Measurements from ENCODE around the gene PDGFA. TPM values are rescaled to one million over a fixed set of nuclear protein-coding genes. Genes with fewer than 3 reads are reported as not detected.

Gene PDGFA
- polyA plus RNA-seq, 1 donor (not counting 4 experiments of a cell fraction or from before 2014, with no cell fraction given): 14.8 TPM

DNA sequence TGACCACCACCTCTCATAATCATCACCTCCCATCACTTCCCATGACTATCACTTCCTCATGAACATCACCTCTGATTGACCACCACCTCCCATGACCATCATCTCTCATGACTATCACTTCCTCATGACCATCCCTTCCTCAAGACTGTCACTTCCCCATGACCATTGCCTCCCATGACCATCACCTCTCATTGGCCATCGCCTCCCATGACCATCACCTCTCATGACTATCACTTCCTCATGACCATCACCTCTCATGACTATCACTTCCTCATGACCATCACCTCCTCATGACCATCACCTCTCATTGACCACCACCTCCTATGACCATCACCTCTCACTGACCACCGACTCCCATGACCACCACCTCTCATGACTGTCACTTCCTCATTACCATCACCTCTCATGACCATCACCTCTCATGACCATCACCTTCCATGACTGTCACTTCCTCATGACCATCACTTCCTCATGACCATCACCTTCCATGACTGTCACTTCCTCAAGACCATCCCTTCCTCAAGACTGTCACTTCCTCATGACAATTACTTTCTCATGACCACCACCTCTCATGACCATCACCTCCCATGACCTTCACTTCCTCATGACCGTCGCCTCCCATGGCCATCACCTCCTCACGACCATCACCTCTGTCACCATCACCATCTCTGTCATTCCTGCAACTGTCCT lies 51.6 kb downstream of the PDGFA start:
- Histone ChIP-seq H3K36me3 (ENCODE audit: control insufficient read depth in 2 of 2, extremely low read depth in 1 of 2, insufficient read depth in 2 of 2, low read length in 2 of 2) (no peaks in the 10 kb centered on the region), H3K4me2 (ENCODE audit: control insufficient read depth, extremely low read depth, insufficient read depth, low read depth, low read length) (no peak overlapping the region), H3K4me3 (ENCODE audit: control insufficient read depth in 2 of 3, extremely low read depth in 1 of 3, insufficient read depth in 2 of 3, low read depth in 1 of 3, low read length in 3 of 3) (no peak overlapping the region), H3K27me3 (ENCODE audit: control insufficient read depth, extremely low read depth, insufficient read depth, low read length) (peaks cover 22% of the 10 kb centered on the region), H4K20me1 (ENCODE audit: control insufficient read depth, extremely low read depth, insufficient read depth, low read length) (no peaks in the 10 kb centered on the region), H2AFZ (ENCODE audit: control insufficient read depth, low read length) (no peak overlapping the region), H3K9me1 (ENCODE audit: control insufficient read depth, extremely low read depth, insufficient read depth, low read length) (no peaks in the 10 kb centered on the region), H3K79me2 (ENCODE audit: control insufficient read depth, insufficient read depth, low read length) (no peaks in the 10 kb centered on the region), H3K27ac (ENCODE audit: control insufficient read depth, insufficient read depth, low read length) (no peak overlapping the region), H3K9me3 (ENCODE audit: control insufficient read depth, low read depth, low read length) (no peaks in the 10 kb centered on the region), H3K9ac (ENCODE audit: control insufficient read depth, extremely low read depth, insufficient read depth, low read length) (no peak overlapping the region), H3K4me1 (ENCODE audit: control insufficient read depth, extremely low read depth, insufficient read depth, low read length) (peaks cover 14% of the 10 kb centered on the region)
- dilution Hi-C loops (cut with MboI; ENCODE audit: extremely low pct_ligation_motif_present, low sequenced_read_pairs): no loop called here
- no peak for FAIRE-seq
- TF ChIP-seq EZH2 (IDR thresholded peaks at IDR 0.05; ENCODE audit: low read length): no peak
- TF ChIP-seq, protein P1, sequence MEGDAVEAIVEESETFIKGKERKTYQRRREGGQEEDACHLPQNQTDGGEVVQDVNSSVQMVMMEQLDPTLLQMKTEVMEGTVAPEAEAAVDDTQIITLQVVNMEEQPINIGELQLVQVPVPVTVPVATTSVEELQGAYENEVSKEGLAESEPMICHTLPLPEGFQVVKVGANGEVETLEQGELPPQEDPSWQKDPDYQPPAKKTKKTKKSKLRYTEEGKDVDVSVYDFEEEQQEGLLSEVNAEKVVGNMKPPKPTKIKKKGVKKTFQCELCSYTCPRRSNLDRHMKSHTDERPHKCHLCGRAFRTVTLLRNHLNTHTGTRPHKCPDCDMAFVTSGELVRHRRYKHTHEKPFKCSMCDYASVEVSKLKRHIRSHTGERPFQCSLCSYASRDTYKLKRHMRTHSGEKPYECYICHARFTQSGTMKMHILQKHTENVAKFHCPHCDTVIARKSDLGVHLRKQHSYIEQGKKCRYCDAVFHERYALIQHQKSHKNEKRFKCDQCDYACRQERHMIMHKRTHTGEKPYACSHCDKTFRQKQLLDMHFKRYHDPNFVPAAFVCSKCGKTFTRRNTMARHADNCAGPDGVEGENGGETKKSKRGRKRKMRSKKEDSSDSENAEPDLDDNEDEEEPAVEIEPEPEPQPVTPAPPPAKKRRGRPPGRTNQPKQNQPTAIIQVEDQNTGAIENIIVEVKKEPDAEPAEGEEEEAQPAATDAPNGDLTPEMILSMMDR (optimal IDR thresholded peaks at IDR 0.05 in 1 of 3, IDR thresholded peaks at IDR 0.05 in 1 of 3, conservative IDR thresholded peaks at IDR 0.05 in 1 of 3; ENCODE audit: extremely low read depth in 1 of 3, insufficient read depth in 2 of 3, low read length in 3 of 3): no peak
- DNase-seq (ENCODE audit: low read depth, low spot score): no peak

DNA sequence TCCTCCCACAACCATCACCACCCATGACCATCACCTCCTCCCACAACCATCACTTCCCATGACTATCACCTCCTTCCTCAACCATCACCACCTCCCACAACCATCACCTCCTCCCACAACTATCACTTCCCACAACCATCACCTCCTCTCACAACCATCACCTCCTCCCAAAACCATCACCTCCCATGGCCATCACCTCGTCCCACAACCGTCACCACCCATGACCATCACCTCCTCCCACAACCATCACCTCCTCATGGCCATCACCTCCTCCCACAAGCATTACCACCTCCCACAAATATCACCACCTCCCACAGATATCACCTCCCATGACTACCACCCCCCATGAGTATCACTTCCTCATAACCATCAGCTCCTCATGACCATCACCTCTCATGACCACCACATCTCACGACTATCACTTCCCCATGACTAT lies 52.2 kb downstream of the PDGFA start:
- Histone ChIP-seq H3K27me3 (ENCODE audit: control insufficient read depth, extremely low read depth, insufficient read depth, low read length) (peaks cover 22% of the 10 kb centered on the region), H3K4me2 (ENCODE audit: control insufficient read depth, extremely low read depth, insufficient read depth, low read depth, low read length) (no peak overlapping the region), H2AFZ (ENCODE audit: control insufficient read depth, low read length) (no peak overlapping the region), H4K20me1 (ENCODE audit: control insufficient read depth, extremely low read depth, insufficient read depth, low read length) (no peaks in the 10 kb centered on the region), H3K4me1 (ENCODE audit: control insufficient read depth, extremely low read depth, insufficient read depth, low read length) (peaks cover 13% of the 10 kb centered on the region), H3K9me1 (ENCODE audit: control insufficient read depth, extremely low read depth, insufficient read depth, low read length) (no peaks in the 10 kb centered on the region), H3K79me2 (ENCODE audit: control insufficient read depth, insufficient read depth, low read length) (no peaks in the 10 kb centered on the region), H3K36me3 (ENCODE audit: control insufficient read depth in 2 of 2, extremely low read depth in 1 of 2, insufficient read depth in 2 of 2, low read length in 2 of 2) (no peaks in the 10 kb centered on the region), H3K27ac (ENCODE audit: control insufficient read depth, insufficient read depth, low read length) (no peak overlapping the region), H3K9me3 (ENCODE audit: control insufficient read depth, low read depth, low read length) (no peaks in the 10 kb centered on the region), H3K9ac (ENCODE audit: control insufficient read depth, extremely low read depth, insufficient read depth, low read length) (no peak overlapping the region), H3K4me3 (ENCODE audit: control insufficient read depth in 2 of 3, extremely low read depth in 1 of 3, insufficient read depth in 2 of 3, low read depth in 1 of 3, low read length in 3 of 3) (no peak overlapping the region)
- TF ChIP-seq, protein P1 (optimal IDR thresholded peaks at IDR 0.05 in 1 of 3, IDR thresholded peaks at IDR 0.05 in 1 of 3, conservative IDR thresholded peaks at IDR 0.05 in 1 of 3; ENCODE audit: extremely low read depth in 1 of 3, insufficient read depth in 2 of 3, low read length in 3 of 3): no peak
- dilution Hi-C loops (cut with MboI; ENCODE audit: extremely low pct_ligation_motif_present, low sequenced_read_pairs): no loop called here
- DNase-seq (ENCODE audit: low read depth, low spot score) (no peak), FAIRE-seq (peak; percentile 57)
